ENCODE data around the gene SH3PXD2A.

The SH3PXD2A gene

GRCh38 chr10:103812432-103812831 lies 42.9 kb downstream of the SH3PXD2A start:
- DNase-seq, result no peak

DNA sequence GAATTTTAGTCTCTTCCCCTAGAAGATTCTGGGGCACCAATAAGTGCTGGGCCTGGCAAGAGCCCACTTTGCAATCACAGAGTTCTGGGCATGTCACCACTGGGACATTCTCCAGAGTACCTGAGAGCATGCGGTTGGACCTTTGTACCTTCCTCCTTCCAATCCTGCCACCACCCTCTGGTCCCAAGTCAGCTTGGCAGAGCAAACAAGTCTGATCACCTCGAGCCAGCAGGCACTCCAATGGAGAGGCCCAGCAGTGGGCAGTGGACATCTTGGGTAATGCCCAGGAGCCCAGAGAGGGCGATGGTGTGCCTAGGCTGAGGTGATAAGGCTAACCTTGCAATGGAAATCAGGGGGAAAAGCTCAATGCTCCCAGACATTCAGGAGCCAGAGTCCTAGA lies 43.4 kb downstream of the SH3PXD2A start:
- DNase-seq, result no peak

DNA sequence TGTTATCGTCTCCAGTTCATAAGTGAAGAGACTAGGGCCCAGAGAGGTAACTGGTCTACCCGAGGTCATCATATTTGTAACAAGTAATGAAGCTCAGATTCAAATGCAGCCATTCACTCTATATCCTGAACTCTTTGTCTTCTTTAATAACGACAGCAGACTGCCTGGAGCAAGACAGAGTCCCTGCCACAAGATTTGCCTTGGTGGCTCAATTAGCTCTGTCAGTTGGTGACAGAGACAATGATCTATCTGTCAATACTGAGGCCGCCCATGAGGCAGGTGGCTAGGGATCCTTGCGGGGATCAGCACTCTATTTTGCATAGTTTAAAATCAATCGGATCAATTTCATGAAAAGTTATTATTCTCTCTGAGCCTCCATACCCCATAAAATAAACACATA lies 43.9 kb downstream of the SH3PXD2A start:
- DNase-seq, result no peak

- no peak for DNase-seq
These were observed 46.6 kb downstream of the SH3PXD2A start for GRCh38 chr10:103808780-103809179.

DNA sequence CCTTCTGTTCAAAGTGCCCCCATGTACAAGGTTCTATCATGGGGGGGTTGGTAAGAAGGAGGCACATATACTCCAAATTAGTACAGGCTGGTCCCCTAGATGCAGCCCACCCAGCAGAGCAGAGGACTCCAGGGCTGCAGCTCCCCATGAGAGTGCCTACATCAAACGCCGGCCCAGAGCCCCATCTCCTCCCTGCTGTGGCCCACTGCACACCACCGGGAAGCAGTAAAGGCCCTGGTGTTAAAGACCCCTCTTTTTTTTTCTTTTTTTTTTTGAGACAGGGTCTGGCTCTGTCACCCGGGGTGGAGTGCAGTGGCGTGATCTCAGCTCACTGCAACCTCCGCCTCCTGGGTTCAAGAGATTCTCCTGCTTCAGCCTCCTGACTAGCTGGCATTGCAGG lies 47.4 kb downstream of the SH3PXD2A start:
- DNase-seq, result no peak

GRCh38 chr10:103806395-103807187 lies 48.8 kb downstream of the SH3PXD2A start:
- no peak for DNase-seq

GRCh38 chr10:103805781-103806180 lies 49.6 kb downstream of the SH3PXD2A start:
- no peak for DNase-seq

GRCh38 chr10:103804871-103805270 lies 50.5 kb downstream of the SH3PXD2A start:
- DNase-seq, result no peak

- no peak for DNase-seq
These were observed 51.4 kb downstream of the SH3PXD2A start for GRCh38 chr10:103803941-103804340.

DNA sequence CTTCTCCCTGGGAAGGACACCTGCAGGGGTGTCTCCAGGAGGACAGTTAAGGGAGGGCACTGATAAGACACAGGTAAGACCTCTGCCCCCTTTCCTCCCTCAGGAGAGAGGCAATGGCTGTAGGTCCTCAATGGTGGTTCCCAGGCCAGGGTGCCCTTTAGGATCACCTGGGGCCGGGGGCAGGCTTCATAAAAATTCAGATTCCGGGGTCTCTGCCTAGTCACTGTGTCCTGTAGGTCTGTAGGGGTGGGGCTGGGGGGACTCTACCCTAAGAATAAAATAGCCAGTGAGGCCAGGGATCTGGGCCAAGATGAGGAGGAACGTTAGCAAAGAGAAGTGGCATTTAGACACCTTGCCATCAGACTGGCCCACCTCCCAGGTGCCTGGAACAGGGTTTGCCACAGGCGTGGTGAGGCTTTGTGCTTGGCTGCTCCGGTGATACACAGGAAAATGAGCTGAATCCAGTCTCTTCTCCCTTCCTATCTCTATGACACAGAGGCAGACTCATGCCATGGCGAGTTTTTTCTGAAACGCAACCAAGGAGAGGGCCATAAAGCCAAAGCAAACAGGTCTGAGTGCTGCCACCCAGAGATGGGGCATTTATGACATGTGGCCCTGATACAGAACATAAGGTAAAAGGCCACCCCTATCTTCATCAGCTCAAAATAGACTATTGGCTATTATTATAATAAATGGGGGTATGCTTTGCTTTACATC lies 52.6 kb downstream of the SH3PXD2A start:
- DNase-seq, result no peak

GRCh38 chr10:103802081-103802480 lies 53.3 kb downstream of the SH3PXD2A start:
- no peak for DNase-seq

DNA sequence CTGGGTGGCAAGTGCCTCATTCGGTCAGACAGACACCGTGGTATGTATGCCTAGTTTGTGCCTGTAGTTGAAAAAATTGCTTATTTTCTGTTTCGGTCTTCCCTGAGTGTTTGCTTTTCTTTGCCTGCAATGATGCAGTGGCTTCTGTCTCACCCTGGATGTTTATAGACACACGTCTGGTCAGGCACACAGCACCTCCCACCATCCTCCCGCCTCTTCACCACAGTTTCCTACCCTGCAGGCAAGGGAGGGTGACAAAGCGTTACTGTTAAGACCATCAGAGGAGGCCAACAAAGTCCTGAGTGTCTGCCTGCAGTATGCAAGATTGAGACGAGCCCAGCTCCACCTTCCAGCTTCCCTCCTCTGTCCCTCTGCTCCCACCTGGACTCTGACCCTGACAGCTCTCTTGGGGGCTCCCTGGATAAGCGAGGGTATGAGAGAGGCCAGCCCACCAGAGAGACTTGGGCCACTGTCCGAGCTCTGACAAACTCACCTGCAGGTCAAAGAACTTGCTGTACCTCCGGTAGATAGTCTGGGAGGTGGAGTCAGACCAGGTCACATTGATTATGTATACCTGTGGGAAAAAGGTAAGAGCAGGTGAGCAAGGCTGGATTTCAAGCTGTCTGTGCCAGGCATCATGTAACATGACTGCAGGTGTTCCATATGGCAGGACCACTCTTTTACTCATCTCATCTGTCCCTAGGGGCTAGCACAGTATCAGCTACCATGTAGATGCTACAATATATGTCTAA lies 54.4 kb downstream of the SH3PXD2A start:
- DNase-seq, result no peak

DNA sequence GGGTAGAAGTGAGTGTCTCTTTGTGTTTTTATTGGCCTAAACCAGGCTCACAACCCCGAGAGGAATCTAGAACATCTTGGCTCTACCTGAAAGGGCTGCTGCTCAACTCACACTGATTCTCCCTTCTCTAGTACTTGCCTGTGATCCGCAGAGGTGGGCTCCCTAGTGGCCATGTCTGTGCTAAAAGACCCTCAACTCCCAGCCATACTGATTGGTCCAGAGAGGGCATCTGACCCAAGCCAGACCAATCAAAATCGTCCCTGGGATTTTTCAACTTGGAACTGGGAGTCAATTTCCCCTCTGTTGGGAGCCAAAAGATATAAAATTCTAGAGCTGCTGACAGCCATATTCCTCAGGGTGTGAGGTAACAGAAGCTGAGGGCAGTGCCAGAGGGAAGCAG lies 55.3 kb downstream of the SH3PXD2A start:
- DNase-seq, result no peak

GRCh38 chr10:103799341-103799740 lies 56.0 kb downstream of the SH3PXD2A start:
- DNase-seq, result no peak

DNA sequence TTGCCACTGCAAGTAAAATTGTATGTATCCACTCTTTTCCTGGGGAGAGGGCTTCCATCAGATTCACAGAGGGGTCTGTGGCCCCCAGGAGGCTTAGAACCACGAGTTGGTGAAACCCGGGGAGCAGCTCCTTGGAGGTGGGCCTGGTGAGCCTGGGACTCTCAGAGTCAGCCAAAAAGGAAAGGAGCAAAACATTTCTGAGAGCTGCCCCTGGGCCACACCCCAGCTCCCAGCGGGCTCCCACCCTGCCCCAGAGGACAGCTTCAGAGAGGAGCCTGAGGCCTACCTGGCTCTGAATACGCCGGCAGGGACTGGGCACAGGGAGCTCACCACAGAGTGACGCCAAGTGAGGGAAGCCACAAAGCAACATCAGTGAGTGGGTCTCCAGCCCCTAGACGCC lies 56.9 kb downstream of the SH3PXD2A start:
- no peak for DNase-seq

- no peak for DNase-seq
These were observed 57.5 kb downstream of the SH3PXD2A start for GRCh38 chr10:103797857-103798256.

DNA sequence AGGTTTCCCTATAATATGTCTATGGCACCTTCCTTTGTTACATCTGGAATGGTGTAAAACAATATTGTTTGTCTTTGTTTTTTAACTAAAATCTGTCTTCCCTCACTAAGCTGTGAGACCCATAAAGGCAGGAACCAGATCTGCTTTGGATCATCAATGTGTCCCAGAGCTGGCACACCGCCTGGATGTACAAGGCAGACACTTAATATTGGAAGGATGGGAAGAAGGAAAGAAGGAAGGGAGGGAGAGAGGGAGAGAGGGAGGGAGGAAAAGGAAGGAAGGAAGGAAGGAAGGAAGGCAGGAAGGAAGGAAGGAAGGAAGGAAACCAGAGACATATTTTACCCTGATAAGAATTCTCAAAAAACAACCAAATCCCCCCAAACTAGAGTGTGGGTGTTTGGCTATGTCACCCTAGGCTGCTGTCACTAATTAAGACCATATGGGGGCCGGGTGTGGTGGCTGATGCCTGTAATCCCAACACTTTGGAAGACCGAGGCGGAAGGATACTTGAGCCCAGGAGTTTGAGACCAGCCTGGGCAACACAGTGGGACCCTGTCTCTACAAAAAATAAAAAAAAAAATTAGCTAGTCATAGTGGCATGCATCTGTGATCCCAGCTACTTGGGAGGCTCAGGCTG lies 59.6 kb downstream of the SH3PXD2A start:
- DNase-seq, result no peak

DNA sequence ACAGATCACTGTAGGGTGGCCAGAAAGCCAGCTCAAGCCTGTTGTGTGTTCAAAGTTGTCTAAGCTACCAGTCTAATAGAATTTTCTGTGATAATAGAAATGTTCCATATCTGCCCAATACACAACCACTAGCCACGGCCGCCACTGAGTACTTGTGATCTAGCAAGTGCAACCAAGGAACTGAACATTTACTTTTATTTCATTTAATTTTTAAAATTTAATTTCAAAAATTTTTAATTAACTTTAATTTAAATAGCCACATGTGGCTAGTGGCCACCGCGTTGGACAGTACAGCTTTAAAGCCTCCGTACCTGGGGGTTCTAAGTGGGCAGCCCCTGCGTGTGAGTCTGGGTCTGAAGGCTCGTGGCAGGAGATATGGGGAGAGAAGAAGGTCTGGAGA lies 60.4 kb downstream of the SH3PXD2A start:
- no peak for DNase-seq

DNA sequence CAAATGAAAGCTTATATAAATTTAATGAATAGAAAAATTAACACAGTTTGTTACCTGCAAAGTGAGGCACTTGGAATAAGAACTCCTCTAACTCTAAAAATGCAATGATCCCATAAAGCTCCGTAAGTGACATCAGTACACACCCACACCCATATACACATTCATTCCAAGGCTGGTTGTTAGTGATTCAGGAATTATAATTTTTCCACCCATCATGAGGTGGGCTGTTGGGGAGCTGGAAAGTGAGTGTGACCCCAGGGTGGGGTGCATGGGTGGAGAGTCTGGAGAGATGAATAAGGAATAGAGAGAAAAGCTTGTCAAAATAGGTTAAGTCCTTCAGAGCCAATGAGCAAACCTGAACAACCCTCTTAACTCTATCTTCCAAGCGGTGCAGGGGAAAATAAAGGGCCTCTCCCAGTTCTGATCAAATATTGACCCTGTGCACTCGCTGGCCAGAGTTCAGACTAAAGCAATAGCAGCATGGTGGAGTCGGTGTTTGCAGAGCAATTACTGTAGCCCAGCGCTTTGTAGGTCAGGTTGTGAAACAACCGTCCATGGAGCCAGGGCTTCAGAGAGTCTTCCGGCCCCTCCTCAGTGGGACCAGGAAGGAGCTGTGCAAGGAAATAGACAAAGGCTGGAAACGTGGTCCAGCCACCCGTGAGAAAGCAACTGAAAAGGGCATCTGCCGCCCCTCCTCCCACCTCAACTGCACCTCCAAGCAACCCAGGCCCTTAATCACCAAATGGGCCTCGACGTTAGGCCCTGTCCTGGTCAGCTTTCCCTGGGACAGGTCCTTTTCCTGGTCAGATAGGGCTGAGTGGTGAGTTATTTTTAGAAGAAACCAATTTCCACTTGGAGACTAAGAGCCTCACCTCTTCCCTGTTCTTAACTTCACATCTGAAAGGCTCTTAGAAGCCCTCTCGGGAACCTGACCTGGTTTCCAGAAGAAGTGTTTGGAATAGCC lies 61.2 kb downstream of the SH3PXD2A start:
- DNase-seq, result no peak

GRCh38 chr10:103793429-103793828 lies 61.9 kb downstream of the SH3PXD2A start:
- no peak for DNase-seq

- no peak for DNase-seq
These were observed 62.8 kb downstream of the SH3PXD2A start for GRCh38 chr10:103792547-103792946.

DNA sequence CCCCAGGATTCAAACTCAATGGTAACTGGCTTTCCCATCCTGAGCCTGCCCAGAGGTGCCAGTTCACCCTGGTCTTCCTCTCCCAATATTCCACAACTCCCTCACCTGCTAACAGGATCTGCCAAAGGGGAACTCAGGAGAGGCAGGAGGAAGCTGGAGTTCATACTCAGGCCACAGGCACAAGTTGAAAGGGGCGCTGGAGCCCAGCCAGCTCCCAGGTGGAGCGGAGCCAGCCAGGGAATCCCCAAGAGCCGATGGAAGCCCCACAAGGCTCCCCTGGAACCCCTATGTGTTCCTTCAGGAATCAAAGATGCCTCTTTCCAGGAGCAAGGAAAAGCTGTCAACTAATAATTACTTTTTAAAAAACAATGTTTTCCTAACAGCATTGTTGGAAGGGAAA lies 63.5 kb downstream of the SH3PXD2A start:
- no peak for DNase-seq
